Measurements from ENCODE around the gene CHIT1. TPM values are rescaled to one million over a fixed set of nuclear protein-coding genes. Genes with fewer than 3 reads are reported as not detected.

CHIT1 gene
- polyA plus RNA-seq, 1 donor from 2014 or later, result not detected

GRCh38 chr1:203204756-203205155 lies 24.7 kb downstream of the CHIT1 start:
- H3K36me3 ChIP-seq (ENCODE audit: insufficient read depth, low read length), result no peaks in the 10 kb centered on the region

More at GRCh38 chr1:203204756-203205155, 24.7 kb downstream of the CHIT1 start:
- Histone ChIP-seq H3K27me3 (ENCODE audit: insufficient read depth, low read depth, low read length) (no peaks in the 10 kb centered on the region), H4K20me1 (ENCODE audit: insufficient read depth) (no peaks in the 10 kb centered on the region), H2AFZ (ENCODE audit: low read depth, low read length) (no peak overlapping the region), H3K4me2 (ENCODE audit: low read length) (no peak overlapping the region), H3K27ac (ENCODE audit: low read length) (no peak overlapping the region), H3F3A (ENCODE audit: insufficient read depth, low read length, poor library complexity, severe bottlenecking) (no peaks in the 10 kb centered on the region), H3K9ac (ENCODE audit: low read length) (no peak overlapping the region), H3K79me2 (replicated peaks; ENCODE audit: insufficient read depth, low read length) (no peaks in the 10 kb centered on the region), H3K9me3 (ENCODE audit: low read length) (no peaks in the 10 kb centered on the region), H3K9me2 (ENCODE audit: insufficient read depth, low read length) (no peaks in the 10 kb centered on the region), H3K4me3 (ENCODE audit: low read length) (no peak overlapping the region)
- TF ChIP-seq RAD21 (conservative IDR thresholded peaks at IDR 0.05) (no peak), POLR2AphosphoS5 (IDR thresholded peaks at IDR 0.05) (no peak), EP300 (conservative IDR thresholded peaks at IDR 0.05; ENCODE audit: poor library complexity, severe bottlenecking) (no peak), MXI1 (conservative IDR thresholded peaks at IDR 0.05; ENCODE audit: poor library complexity, severe bottlenecking) (no peak), EZH2 (IDR thresholded peaks at IDR 0.05; ENCODE audit: borderline replicate concordance, insufficient read depth, low read length, poor library complexity, severe bottlenecking) (no peak), REST (IDR thresholded peaks at IDR 0.05; ENCODE audit: borderline replicate concordance) (no peak), TAF1 (IDR thresholded peaks at IDR 0.05; ENCODE audit: low read depth) (no peak), CTCF (IDR thresholded peaks at IDR 0.05; ENCODE audit: poor library complexity, severe bottlenecking) (no peak), SMC3 (conservative IDR thresholded peaks at IDR 0.05; ENCODE audit: poor library complexity) (no peak)
